Esophagus squamous epithelium (tissue), 4 donors: Measurements from ENCODE around the gene EID3.

ENCODE experiments used
- CTCF ChIP-seq, 6 experiments: fragments of 450-650 bp in 4 of 6; fragments of 200-600 bp in 2 of 6; sonication (generic) in 2 of 6; IDR thresholded peaks; one replicate each; pipeline ENCODE4 v1.5.1; 2016 to 2019; ENCODE audit warnings: antibody characterized with exemption in 6 of 6, mild to moderate bottlenecking in 4 of 6, moderate library complexity in 4 of 6
- POLR2A ChIP-seq, 4 donors: fragments of 450-650 bp; IDR thresholded peaks; one replicate each; pipeline ENCODE4 v1.6.1; 2017; ENCODE audit warnings: antibody characterized with exemption in 4 of 4, mild to moderate bottlenecking in 4 of 4, moderate library complexity in 3 of 4

- no peak for TF ChIP-seq CTCF (IDR thresholded peaks at IDR 0.05)
- no peak for TF ChIP-seq POLR2A (IDR thresholded peaks at IDR 0.05)
Observed at GRCh38 chr12:104316936-104317335, 13.4 kb downstream of the EID3 start.
